ENCODE data around the gene AATF.

DNA sequence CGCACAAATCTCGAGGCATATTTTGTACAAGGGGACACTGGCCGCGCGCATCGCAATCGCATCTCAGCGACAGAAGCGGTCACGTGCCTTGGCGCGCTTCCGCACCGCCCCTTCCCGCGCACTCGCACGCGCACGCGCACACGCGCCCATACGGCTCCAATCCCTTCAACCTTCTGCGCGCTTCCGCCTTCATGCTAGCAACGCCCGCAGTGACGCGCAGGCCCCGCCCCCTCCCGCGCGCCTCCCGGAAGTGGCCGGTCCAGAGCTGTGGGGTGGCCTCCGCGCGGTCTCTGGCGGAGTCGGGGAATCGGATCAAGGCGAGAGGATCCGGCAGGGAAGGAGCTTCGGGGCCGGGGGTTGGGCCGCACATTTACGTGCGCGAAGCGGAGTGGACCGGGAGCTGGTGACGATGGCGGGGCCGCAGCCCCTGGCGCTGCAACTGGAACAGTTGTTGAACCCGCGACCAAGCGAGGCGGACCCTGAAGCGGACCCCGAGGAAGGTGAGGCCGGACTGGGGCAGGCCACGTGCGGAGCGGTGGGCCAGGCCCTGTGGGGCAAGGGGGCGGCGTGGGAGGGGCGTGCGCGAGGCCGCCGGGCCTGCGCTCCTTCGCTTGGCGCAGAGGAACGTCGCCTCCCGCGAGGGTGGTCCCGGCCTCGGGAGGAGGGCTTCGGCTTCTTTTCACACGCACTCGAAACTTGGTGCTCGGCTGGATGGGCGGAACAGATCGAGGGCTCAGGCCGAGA is at the start of gene AATF:
- TF ChIP-seq, protein P1, sequence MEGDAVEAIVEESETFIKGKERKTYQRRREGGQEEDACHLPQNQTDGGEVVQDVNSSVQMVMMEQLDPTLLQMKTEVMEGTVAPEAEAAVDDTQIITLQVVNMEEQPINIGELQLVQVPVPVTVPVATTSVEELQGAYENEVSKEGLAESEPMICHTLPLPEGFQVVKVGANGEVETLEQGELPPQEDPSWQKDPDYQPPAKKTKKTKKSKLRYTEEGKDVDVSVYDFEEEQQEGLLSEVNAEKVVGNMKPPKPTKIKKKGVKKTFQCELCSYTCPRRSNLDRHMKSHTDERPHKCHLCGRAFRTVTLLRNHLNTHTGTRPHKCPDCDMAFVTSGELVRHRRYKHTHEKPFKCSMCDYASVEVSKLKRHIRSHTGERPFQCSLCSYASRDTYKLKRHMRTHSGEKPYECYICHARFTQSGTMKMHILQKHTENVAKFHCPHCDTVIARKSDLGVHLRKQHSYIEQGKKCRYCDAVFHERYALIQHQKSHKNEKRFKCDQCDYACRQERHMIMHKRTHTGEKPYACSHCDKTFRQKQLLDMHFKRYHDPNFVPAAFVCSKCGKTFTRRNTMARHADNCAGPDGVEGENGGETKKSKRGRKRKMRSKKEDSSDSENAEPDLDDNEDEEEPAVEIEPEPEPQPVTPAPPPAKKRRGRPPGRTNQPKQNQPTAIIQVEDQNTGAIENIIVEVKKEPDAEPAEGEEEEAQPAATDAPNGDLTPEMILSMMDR (IDR thresholded peaks at IDR 0.05; ENCODE audit: low read depth, low read length): no peak
- TF ChIP-seq, protein P2, sequence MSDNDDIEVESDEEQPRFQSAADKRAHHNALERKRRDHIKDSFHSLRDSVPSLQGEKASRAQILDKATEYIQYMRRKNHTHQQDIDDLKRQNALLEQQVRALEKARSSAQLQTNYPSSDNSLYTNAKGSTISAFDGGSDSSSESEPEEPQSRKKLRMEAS (IDR thresholded peaks at IDR 0.05; ENCODE audit: low read depth, low read length): peak; percentile 99
- TF ChIP-seq POLR2A (IDR thresholded peaks at IDR 0.05; ENCODE audit: extremely low read depth, insufficient read length): peak; percentile 87

All from NB4 (cell line).